Liver (tissue), 9 donors: ENCODE results near the gene LRRC49. TPM values are rescaled to one million over a fixed set of nuclear protein-coding genes. Genes with fewer than 3 reads are reported as not detected.

ENCODE experiments used
- DNase-seq: peaks from one replicate; pipeline ENCODE4 v3.0.0-alpha.2; 2017; ENCODE audit warnings: low spot score
- H3K27ac ChIP-seq, 2 donors: one replicate each; pipeline ENCODE4 v1.7.0; 2013; ENCODE audit warnings: inconsistent platforms in 2 of 2, low read length in 2 of 2, control low read depth in 1 of 2, low read depth in 1 of 2, mild to moderate bottlenecking in 1 of 2
- H3K27me3 ChIP-seq, 4 donors: one replicate each; pipeline versions ENCODE4 v1.6.1 to v1.7.0; 2013; ENCODE audit warnings: low read length in 3 of 4, inconsistent platforms in 1 of 4, mild to moderate bottlenecking in 1 of 4, moderate library complexity in 1 of 4; ENCODE audit not compliant: control insufficient read depth in 4 of 4, insufficient read depth in 4 of 4
- H3K36me3 ChIP-seq, 4 donors: one replicate each; pipeline versions ENCODE4 v1.6.1 to v1.7.0; 2013; ENCODE audit warnings: low read length in 3 of 4, mild to moderate bottlenecking in 3 of 4, low read depth in 1 of 4, moderate library complexity in 1 of 4; ENCODE audit not compliant: control insufficient read depth in 4 of 4, insufficient read depth in 3 of 4
- H3K4me1 ChIP-seq, 4 donors: one replicate each; pipeline versions ENCODE4 v1.6.1 to v1.7.0; 2013; ENCODE audit warnings: low read length in 3 of 4, mild to moderate bottlenecking in 3 of 4, moderate library complexity in 1 of 4; ENCODE audit not compliant: control insufficient read depth in 4 of 4, insufficient read depth in 4 of 4
- H3K4me3 ChIP-seq, 3 donors: one replicate each; pipeline versions ENCODE4 v1.6.1 to v1.7.0; 2013; ENCODE audit warnings: low read length in 3 of 3, control low read depth in 1 of 3, low read depth in 1 of 3, mild to moderate bottlenecking in 1 of 3
- H3K9ac ChIP-seq, 2 donors: one replicate each; pipeline ENCODE4 v1.7.0; 2013; ENCODE audit warnings: low read length in 2 of 2, mild to moderate bottlenecking in 2 of 2, moderate library complexity in 2 of 2, control low read depth in 1 of 2, low read depth in 1 of 2
- H3K9me3 ChIP-seq, 4 donors: one replicate each; pipeline versions ENCODE4 v1.6.1 to v1.7.0; 2013; ENCODE audit warnings: low read length in 3 of 4; ENCODE audit not compliant: control insufficient read depth in 4 of 4
- EGR1 ChIP-seq, 2 donors: IDR thresholded peaks; 2 replicates each; pipeline ENCODE4 v1.6.1; 2016 to 2018; ENCODE audit warnings: antibody characterized with exemption in 2 of 2, low read depth in 2 of 2
- FOXA1 ChIP-seq: IDR thresholded peaks from 2 replicates; pipeline ENCODE4 v1.6.1; 2016; ENCODE audit warnings: antibody characterized with exemption
- FOXA2 ChIP-seq: IDR thresholded peaks from 2 replicates; pipeline ENCODE4 v1.6.1; 2016; ENCODE audit warnings: antibody characterized with exemption
- GABPA ChIP-seq, 2 donors: IDR thresholded peaks in 1 of 2; conservative IDR thresholded peaks in 1 of 2; 2 replicates each; pipeline ENCODE4 v1.6.1; 2016; ENCODE audit warnings: antibody characterized with exemption in 2 of 2, mild to moderate bottlenecking in 1 of 2, moderate library complexity in 1 of 2
- HNF4A ChIP-seq, 2 donors: conservative IDR thresholded peaks; 2 replicates each; pipeline ENCODE4 v1.6.1; 2016; ENCODE audit warnings: antibody characterized with exemption in 2 of 2, mild to moderate bottlenecking in 2 of 2
- JUND ChIP-seq, 2 donors: IDR thresholded peaks; 2 replicates each; pipeline ENCODE4 v1.6.1; 2016; ENCODE audit warnings: antibody characterized with exemption in 2 of 2
- NR2F2 ChIP-seq: IDR thresholded peaks from 2 replicates; pipeline ENCODE4 v1.6.1; 2016; ENCODE audit warnings: antibody characterized with exemption
- RAD21 ChIP-seq, 2 donors: IDR thresholded peaks; 2 replicates each; pipeline ENCODE4 v1.6.1; 2016; ENCODE audit warnings: antibody characterized with exemption in 2 of 2, mild to moderate bottlenecking in 2 of 2
- RXRA ChIP-seq, 2 donors: IDR thresholded peaks; 2 replicates each; pipeline ENCODE4 v1.6.1; 2017 to 2018; ENCODE audit warnings: antibody characterized with exemption in 2 of 2, mild to moderate bottlenecking in 1 of 2
- SP1 ChIP-seq: IDR thresholded peaks from 2 replicates; pipeline ENCODE4 v1.6.1; 2018; ENCODE audit warnings: antibody characterized with exemption, mild to moderate bottlenecking
- TAF1 ChIP-seq: conservative IDR thresholded peaks from 2 replicates; pipeline ENCODE4 v1.6.1; 2016; ENCODE audit warnings: antibody characterized with exemption, mild to moderate bottlenecking
- WGBS: extraction: QIAGEN DNeasy Blood & Tissue Kit; methylation state at CpG from one replicate; pipeline ENCODE4 v1.1.7; 2013; 5-methylcytosine and 5-hydroxymethylcytosine counted together
- polyA plus RNA-seq, 2 donors: library from polyadenylated mRNA; stranded (reverse) in 1 of 2; unstranded in 1 of 2; fragments of 200-250 nt in 1 of 2; fragments of >200 nt in 1 of 2; fragmentation: Nextera tagmentation in 1 of 2; extraction: Ambion mirVana in 1 of 2; gene quantifications; one replicate each; pipeline versions ENCODE4 v1.2.1 to v1.2.3, GENCODE V29; 2013 to 2015
- total RNA-seq, 2 donors: library from RNA; depleted of rRNA; stranded (reverse); fragments of >200 nt; gene quantifications; one replicate each; pipeline ENCODE4 v1.2.3, GENCODE V29; 2014
- TF ChIP-seq, protein P1 (sequence below): fragments of 150-350 bp; IDR thresholded peaks from 2 replicates; pipeline ENCODE4 v1.5.1; 2017; ENCODE audit warnings: improper control_type of control experiment, low read depth, low read length; ENCODE audit not compliant: missing input control
- TF ChIP-seq, protein P2 (sequence below): IDR thresholded peaks from 2 replicates; pipeline ENCODE4 v1.6.1; 2016; ENCODE audit warnings: antibody characterized with exemption, mild to moderate bottlenecking
- TF ChIP-seq, protein P3 (sequence below): IDR thresholded peaks from 2 replicates; pipeline ENCODE4 v1.6.1; 2016; ENCODE audit warnings: antibody characterized with exemption
- TF ChIP-seq, protein P4 (sequence below): IDR thresholded peaks from 2 replicates; pipeline ENCODE4 v1.6.1; 2016; ENCODE audit warnings: antibody characterized with exemption
- TF ChIP-seq, protein P5 (sequence below): IDR thresholded peaks from 2 replicates; pipeline ENCODE4 v1.6.1; 2016; ENCODE audit warnings: antibody characterized with exemption
- donor health status: healthy.
- donor health status: healthy.
- donor health status: healthy.
- donor health status: healthy.
- donor health status: healthy.

The LRRC49 gene
- total and polyA plus RNA-seq, 4 donors = 0.20 to 1.1 (median 0.31) TPM

DNA sequence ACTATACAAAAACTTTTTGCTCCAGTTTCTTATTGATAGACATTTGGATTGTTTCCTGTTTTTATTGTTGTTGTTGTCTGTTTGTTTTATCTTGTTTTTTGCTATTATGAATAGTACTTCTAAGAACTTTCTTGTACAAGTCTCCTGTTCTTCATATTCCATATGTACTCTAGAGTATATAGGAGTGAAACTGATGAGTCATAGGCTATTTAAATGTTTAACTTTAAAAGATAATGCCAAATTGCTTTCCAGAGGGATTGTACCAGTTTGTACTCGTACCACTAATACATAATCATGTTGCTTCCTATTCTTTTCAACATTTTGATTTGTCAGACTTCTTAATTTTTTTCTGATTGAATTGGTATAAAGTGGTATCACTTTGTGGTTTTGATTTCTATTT lies 19.6 kb downstream of the LRRC49 start:
- no peak overlapping the region for H3K4me3 ChIP-seq
- no peak overlapping the region for H3K9ac ChIP-seq
- DNase-seq = no peak
- TF ChIP-seq, protein P1, sequence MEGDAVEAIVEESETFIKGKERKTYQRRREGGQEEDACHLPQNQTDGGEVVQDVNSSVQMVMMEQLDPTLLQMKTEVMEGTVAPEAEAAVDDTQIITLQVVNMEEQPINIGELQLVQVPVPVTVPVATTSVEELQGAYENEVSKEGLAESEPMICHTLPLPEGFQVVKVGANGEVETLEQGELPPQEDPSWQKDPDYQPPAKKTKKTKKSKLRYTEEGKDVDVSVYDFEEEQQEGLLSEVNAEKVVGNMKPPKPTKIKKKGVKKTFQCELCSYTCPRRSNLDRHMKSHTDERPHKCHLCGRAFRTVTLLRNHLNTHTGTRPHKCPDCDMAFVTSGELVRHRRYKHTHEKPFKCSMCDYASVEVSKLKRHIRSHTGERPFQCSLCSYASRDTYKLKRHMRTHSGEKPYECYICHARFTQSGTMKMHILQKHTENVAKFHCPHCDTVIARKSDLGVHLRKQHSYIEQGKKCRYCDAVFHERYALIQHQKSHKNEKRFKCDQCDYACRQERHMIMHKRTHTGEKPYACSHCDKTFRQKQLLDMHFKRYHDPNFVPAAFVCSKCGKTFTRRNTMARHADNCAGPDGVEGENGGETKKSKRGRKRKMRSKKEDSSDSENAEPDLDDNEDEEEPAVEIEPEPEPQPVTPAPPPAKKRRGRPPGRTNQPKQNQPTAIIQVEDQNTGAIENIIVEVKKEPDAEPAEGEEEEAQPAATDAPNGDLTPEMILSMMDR = no peak
- no peak for TF ChIP-seq FOXA2
- TF ChIP-seq, protein P2, sequence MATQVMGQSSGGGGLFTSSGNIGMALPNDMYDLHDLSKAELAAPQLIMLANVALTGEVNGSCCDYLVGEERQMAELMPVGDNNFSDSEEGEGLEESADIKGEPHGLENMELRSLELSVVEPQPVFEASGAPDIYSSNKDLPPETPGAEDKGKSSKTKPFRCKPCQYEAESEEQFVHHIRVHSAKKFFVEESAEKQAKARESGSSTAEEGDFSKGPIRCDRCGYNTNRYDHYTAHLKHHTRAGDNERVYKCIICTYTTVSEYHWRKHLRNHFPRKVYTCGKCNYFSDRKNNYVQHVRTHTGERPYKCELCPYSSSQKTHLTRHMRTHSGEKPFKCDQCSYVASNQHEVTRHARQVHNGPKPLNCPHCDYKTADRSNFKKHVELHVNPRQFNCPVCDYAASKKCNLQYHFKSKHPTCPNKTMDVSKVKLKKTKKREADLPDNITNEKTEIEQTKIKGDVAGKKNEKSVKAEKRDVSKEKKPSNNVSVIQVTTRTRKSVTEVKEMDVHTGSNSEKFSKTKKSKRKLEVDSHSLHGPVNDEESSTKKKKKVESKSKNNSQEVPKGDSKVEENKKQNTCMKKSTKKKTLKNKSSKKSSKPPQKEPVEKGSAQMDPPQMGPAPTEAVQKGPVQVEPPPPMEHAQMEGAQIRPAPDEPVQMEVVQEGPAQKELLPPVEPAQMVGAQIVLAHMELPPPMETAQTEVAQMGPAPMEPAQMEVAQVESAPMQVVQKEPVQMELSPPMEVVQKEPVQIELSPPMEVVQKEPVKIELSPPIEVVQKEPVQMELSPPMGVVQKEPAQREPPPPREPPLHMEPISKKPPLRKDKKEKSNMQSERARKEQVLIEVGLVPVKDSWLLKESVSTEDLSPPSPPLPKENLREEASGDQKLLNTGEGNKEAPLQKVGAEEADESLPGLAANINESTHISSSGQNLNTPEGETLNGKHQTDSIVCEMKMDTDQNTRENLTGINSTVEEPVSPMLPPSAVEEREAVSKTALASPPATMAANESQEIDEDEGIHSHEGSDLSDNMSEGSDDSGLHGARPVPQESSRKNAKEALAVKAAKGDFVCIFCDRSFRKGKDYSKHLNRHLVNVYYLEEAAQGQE = no peak
- TF ChIP-seq, protein P3, sequence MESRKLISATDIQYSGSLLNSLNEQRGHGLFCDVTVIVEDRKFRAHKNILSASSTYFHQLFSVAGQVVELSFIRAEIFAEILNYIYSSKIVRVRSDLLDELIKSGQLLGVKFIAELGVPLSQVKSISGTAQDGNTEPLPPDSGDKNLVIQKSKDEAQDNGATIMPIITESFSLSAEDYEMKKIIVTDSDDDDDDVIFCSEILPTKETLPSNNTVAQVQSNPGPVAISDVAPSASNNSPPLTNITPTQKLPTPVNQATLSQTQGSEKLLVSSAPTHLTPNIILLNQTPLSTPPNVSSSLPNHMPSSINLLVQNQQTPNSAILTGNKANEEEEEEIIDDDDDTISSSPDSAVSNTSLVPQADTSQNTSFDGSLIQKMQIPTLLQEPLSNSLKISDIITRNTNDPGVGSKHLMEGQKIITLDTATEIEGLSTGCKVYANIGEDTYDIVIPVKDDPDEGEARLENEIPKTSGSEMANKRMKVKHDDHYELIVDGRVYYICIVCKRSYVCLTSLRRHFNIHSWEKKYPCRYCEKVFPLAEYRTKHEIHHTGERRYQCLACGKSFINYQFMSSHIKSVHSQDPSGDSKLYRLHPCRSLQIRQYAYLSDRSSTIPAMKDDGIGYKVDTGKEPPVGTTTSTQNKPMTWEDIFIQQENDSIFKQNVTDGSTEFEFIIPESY = no peak
- H3K27me3 ChIP-seq = no peaks in the 10 kb centered on the region
- no peaks in the 10 kb centered on the region for H3K36me3 ChIP-seq
- 78% methylated on average over 1 of the region's 1 CpG for WGBS
- peaks cover 2 to 19% (median 11%) of the 10 kb centered on the region in 4 donors for H3K9me3 ChIP-seq
- no peaks in the 10 kb centered on the region for H3K4me1 ChIP-seq
- no peak overlapping the region for H3K27ac ChIP-seq

DNA sequence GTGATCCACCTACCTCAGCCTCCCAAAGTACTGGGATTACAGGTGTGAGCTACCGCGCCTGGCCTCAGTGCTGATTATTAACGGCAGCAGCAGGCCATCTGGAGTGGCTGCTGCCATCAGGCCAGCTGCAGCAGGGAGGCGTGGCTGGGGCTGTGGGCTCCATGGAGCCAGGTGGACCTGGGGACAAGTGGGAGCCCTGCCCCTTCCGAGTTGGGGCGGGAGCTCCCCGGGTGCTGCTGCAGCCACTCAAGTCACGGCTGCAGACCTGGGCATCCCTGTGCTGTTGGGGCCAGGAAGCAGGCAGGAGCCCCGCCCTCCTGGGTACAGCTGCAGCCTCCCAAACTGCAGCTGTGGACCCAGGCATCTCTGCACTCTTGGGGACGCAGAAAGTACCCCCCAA lies 23.9 kb downstream of the LRRC49 start:
- DNase-seq = no peak
- Histone ChIP-seq H3K36me3 (no peaks in the 10 kb centered on the region), H3K9ac (no peak overlapping the region), H3K4me3 (no peak overlapping the region), H3K4me1 (no peaks in the 10 kb centered on the region), H3K9me3 (no peaks in the 10 kb centered on the region), H3K27me3 (no peaks in the 10 kb centered on the region), H3K27ac (no peak overlapping the region)
- no peak for TF ChIP-seq FOXA1
- no peak for TF ChIP-seq EGR1 (IDR thresholded peaks at IDR 0.05; ENCODE audit: low read depth in 2 of 2)
- TF ChIP-seq, protein P3 = no peak
- TF ChIP-seq GABPA (IDR thresholded peaks at IDR 0.05 in 1 of 2, conservative IDR thresholded peaks at IDR 0.05 in 1 of 2) = no peak
- no peak for TF ChIP-seq SP1
- TF ChIP-seq FOXA2 = no peak
- no peak for TF ChIP-seq HNF4A (conservative IDR thresholded peaks at IDR 0.05)
- TF ChIP-seq, protein P4, sequence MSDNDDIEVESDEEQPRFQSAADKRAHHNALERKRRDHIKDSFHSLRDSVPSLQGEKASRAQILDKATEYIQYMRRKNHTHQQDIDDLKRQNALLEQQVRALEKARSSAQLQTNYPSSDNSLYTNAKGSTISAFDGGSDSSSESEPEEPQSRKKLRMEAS = no peak
- TF ChIP-seq, protein P5, sequence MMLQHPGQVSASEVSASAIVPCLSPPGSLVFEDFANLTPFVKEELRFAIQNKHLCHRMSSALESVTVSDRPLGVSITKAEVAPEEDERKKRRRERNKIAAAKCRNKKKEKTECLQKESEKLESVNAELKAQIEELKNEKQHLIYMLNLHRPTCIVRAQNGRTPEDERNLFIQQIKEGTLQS = no peak
- TF ChIP-seq RXRA (IDR thresholded peaks at IDR 0.05) = no peak
- TF ChIP-seq RAD21 (IDR thresholded peaks at IDR 0.05) = no peak
- TF ChIP-seq JUND (IDR thresholded peaks at IDR 0.05) = no peak
- TF ChIP-seq TAF1 = no peak
- TF ChIP-seq, protein P2 = no peak
- no peak for TF ChIP-seq NR2F2
- TF ChIP-seq, protein P1 = no peak
- WGBS = 95% methylated on average over 10 of the region's 10 CpGs
